SK-N-SH treated with all-trans-retinoic acid at 6 μM for 48 hours (cell line): ENCODE measurements around the gene SERPINA6.

Source experiments
- ATAC-seq: fragments of 200-7000 bp; cut with Tn5 transposase; 3 replicates; pipeline ENCODE4 v1.9.1; 2020; ENCODE audit warnings: mild to moderate bottlenecking, moderate library complexity
- ARNTL ChIP-seq: fragments of 450-650 bp; formaldehyde crosslinking; IDR thresholded peaks from 2 replicates; pipeline ENCODE4 v1.5.0; 2020; ENCODE audit warnings: low read depth, mild to moderate bottlenecking, moderate library complexity, borderline replicate concordance
- BACH2 ChIP-seq: fragments of 250-450 bp; sonication (Bioruptor Pico); IDR thresholded peaks from 2 replicates; pipeline ENCODE4 v1.9.0; 2021; ENCODE audit warnings: mild to moderate bottlenecking, borderline replicate concordance
- CSDC2 ChIP-seq: fragments of 250-450 bp; sonication (Bioruptor Pico); IDR thresholded peaks from 2 replicates; pipeline ENCODE4 v1.5.0; 2020; ENCODE audit warnings: mild to moderate bottlenecking, moderate library complexity
- ESRRG ChIP-seq: fragments of 250-450 bp; sonication (Bioruptor Pico); IDR thresholded peaks from 2 replicates; pipeline ENCODE4 v1.6.1; 2021; ENCODE audit warnings: mild to moderate bottlenecking
- ISL1 ChIP-seq: fragments of 250-450 bp; sonication (Bioruptor Pico); IDR thresholded peaks from 2 replicates; pipeline ENCODE4 v2.1.2; 2022; ENCODE audit warnings: mild to moderate bottlenecking, moderate library complexity
- OSR1 ChIP-seq: fragments of 250-450 bp; sonication (Bioruptor Pico); IDR thresholded peaks from 2 replicates; pipeline ENCODE4 v1.8.0; 2022; ENCODE audit warnings: moderate library complexity, mild to moderate bottlenecking, inconsistent platforms
- RARB ChIP-seq: fragments of 250-450 bp; sonication (Bioruptor Pico); IDR thresholded peaks from 2 replicates; pipeline ENCODE4 v1.8.0; 2021; ENCODE audit warnings: mild to moderate bottlenecking, moderate library complexity
- SNAI2 ChIP-seq: fragments of 250-450 bp; sonication (Bioruptor Pico); IDR thresholded peaks from 2 replicates; pipeline ENCODE4 v1.5.0; 2020; ENCODE audit warnings: mild to moderate bottlenecking, moderate library complexity
- TCF4 ChIP-seq: fragments of 250-450 bp; sonication (Bioruptor Pico); IDR thresholded peaks from 2 replicates; pipeline ENCODE4 v1.8.0; 2021; ENCODE audit warnings: mild to moderate bottlenecking, moderate library complexity, borderline replicate concordance
- TOX ChIP-seq: fragments of 250-450 bp; sonication (Bioruptor Pico); IDR thresholded peaks from 2 replicates; pipeline ENCODE4 v1.8.0; 2021; ENCODE audit warnings: mild to moderate bottlenecking, moderate library complexity, borderline replicate concordance
- ZC3H10 ChIP-seq: fragments of 250-450 bp; sonication (Bioruptor Pico); IDR thresholded peaks from 2 replicates; pipeline ENCODE4 v1.5.1; 2021; ENCODE audit warnings: mild to moderate bottlenecking, moderate library complexity
- ZFP3 ChIP-seq: fragments of 250-450 bp; sonication (Bioruptor Pico); IDR thresholded peaks from 2 replicates; pipeline ENCODE4 v1.5.0; 2020; ENCODE audit warnings: mild to moderate bottlenecking, moderate library complexity
- ZFP30 ChIP-seq: fragments of 450-650 bp; formaldehyde crosslinking; IDR thresholded peaks from 2 replicates; pipeline ENCODE4 v1.5.0; 2022; ENCODE audit warnings: mild to moderate bottlenecking, moderate library complexity
- ZNF565 ChIP-seq: fragments of 450-650 bp; formaldehyde crosslinking; conservative IDR thresholded peaks from 2 replicates; pipeline ENCODE4 v1.5.0; 2020; ENCODE audit warnings: low read depth, mild to moderate bottlenecking, moderate library complexity
- ZNF70 ChIP-seq: fragments of 450-650 bp; formaldehyde crosslinking; IDR thresholded peaks from 2 replicates; pipeline ENCODE4 v1.5.0; 2020; ENCODE audit warnings: mild to moderate bottlenecking, moderate library complexity
- TF ChIP-seq, protein P1 (sequence below): fragments of 250-450 bp; sonication (Bioruptor Pico); IDR thresholded peaks from 2 replicates; pipeline ENCODE4 v1.8.0; 2020; ENCODE audit warnings: mild to moderate bottlenecking, moderate library complexity, borderline replicate concordance
- TF ChIP-seq, protein P2 (sequence below): fragments of 250-450 bp; sonication (Bioruptor Pico); IDR thresholded peaks from 2 replicates; pipeline ENCODE4 v1.5.0; 2020; ENCODE audit warnings: mild to moderate bottlenecking, moderate library complexity
- TF ChIP-seq, protein P3 (sequence below): fragments of 250-450 bp; sonication (Bioruptor Pico); IDR thresholded peaks from 2 replicates; pipeline ENCODE4 v1.8.0; 2021; ENCODE audit warnings: low read depth, mild to moderate bottlenecking, moderate library complexity, borderline replicate concordance
- TF ChIP-seq, protein P4 (sequence below): fragments of 250-450 bp; sonication (Bioruptor Pico); IDR thresholded peaks from 2 replicates; pipeline ENCODE4 v1.5.1; 2020; ENCODE audit warnings: low read depth, mild to moderate bottlenecking, moderate library complexity

SERPINA6 gene

DNA sequence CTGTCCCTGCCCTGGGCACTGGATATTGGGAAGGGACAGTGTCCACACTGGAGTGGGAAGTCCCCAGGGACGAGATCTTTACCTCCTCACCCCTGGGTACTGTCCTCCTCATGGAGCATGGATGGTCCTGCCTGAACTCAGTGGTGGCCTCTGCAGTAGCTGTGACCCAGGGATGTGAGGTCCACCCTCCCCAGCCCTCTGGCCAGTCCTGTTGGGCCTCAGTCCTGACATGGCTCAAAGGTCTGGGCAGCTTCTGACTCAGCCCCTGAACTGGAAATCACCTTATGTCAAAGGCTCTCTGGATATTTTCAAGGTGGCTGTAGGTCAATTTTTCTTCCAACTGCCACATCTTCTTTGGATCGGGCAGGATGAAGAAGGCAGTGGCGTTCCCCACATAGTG, 40.9 kb upstream of the SERPINA6 start:
- no peak for ATAC-seq
- no peak for TF ChIP-seq TOX
- no peak for TF ChIP-seq OSR1 (CRISPR knock-in tag)
- TF ChIP-seq ARNTL = no peak
- TF ChIP-seq, protein P1, sequence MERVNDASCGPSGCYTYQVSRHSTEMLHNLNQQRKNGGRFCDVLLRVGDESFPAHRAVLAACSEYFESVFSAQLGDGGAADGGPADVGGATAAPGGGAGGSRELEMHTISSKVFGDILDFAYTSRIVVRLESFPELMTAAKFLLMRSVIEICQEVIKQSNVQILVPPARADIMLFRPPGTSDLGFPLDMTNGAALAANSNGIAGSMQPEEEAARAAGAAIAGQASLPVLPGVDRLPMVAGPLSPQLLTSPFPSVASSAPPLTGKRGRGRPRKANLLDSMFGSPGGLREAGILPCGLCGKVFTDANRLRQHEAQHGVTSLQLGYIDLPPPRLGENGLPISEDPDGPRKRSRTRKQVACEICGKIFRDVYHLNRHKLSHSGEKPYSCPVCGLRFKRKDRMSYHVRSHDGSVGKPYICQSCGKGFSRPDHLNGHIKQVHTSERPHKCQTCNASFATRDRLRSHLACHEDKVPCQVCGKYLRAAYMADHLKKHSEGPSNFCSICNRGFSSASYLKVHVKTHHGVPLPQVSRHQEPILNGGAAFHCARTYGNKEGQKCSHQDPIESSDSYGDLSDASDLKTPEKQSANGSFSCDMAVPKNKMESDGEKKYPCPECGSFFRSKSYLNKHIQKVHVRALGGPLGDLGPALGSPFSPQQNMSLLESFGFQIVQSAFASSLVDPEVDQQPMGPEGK = no peak
- TF ChIP-seq, protein P2, sequence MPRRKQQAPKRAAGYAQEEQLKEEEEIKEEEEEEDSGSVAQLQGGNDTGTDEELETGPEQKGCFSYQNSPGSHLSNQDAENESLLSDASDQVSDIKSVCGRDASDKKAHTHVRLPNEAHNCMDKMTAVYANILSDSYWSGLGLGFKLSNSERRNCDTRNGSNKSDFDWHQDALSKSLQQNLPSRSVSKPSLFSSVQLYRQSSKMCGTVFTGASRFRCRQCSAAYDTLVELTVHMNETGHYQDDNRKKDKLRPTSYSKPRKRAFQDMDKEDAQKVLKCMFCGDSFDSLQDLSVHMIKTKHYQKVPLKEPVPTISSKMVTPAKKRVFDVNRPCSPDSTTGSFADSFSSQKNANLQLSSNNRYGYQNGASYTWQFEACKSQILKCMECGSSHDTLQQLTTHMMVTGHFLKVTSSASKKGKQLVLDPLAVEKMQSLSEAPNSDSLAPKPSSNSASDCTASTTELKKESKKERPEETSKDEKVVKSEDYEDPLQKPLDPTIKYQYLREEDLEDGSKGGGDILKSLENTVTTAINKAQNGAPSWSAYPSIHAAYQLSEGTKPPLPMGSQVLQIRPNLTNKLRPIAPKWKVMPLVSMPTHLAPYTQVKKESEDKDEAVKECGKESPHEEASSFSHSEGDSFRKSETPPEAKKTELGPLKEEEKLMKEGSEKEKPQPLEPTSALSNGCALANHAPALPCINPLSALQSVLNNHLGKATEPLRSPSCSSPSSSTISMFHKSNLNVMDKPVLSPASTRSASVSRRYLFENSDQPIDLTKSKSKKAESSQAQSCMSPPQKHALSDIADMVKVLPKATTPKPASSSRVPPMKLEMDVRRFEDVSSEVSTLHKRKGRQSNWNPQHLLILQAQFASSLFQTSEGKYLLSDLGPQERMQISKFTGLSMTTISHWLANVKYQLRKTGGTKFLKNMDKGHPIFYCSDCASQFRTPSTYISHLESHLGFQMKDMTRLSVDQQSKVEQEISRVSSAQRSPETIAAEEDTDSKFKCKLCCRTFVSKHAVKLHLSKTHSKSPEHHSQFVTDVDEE = no peak
- TF ChIP-seq ISL1 (CRISPR knock-in tag) = no peak
- TF ChIP-seq RARB (CRISPR knock-in tag) = no peak
- TF ChIP-seq ZFP3 = no peak
- no peak for TF ChIP-seq ZNF565 (CRISPR knock-in tag)
- TF ChIP-seq, protein P3, sequence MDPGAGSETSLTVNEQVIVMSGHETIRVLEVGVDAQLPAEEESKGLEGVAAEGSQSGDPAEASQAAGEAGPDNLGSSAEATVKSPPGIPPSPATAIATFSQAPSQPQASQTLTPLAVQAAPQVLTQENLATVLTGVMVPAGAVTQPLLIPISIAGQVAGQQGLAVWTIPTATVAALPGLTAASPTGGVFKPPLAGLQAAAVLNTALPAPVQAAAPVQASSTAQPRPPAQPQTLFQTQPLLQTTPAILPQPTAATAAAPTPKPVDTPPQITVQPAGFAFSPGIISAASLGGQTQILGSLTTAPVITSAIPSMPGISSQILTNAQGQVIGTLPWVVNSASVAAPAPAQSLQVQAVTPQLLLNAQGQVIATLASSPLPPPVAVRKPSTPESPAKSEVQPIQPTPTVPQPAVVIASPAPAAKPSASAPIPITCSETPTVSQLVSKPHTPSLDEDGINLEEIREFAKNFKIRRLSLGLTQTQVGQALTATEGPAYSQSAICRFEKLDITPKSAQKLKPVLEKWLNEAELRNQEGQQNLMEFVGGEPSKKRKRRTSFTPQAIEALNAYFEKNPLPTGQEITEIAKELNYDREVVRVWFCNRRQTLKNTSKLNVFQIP (CRISPR knock-in tag) = no peak
- TF ChIP-seq, protein P4, sequence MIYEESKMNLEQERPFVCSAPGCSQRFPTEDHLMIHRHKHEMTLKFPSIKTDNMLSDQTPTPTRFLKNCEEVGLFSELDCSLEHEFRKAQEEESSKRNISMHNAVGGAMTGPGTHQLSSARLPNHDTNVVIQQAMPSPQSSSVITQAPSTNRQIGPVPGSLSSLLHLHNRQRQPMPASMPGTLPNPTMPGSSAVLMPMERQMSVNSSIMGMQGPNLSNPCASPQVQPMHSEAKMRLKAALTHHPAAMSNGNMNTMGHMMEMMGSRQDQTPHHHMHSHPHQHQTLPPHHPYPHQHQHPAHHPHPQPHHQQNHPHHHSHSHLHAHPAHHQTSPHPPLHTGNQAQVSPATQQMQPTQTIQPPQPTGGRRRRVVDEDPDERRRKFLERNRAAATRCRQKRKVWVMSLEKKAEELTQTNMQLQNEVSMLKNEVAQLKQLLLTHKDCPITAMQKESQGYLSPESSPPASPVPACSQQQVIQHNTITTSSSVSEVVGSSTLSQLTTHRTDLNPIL (CRISPR knock-in tag) = no peak
- TF ChIP-seq TCF4 (CRISPR knock-in tag) = no peak
- no peak for TF ChIP-seq ZC3H10 (CRISPR knock-in tag)
- no peak for TF ChIP-seq ZNF70 (CRISPR knock-in tag)
- TF ChIP-seq ESRRG (CRISPR knock-in tag) = no peak

DNA sequence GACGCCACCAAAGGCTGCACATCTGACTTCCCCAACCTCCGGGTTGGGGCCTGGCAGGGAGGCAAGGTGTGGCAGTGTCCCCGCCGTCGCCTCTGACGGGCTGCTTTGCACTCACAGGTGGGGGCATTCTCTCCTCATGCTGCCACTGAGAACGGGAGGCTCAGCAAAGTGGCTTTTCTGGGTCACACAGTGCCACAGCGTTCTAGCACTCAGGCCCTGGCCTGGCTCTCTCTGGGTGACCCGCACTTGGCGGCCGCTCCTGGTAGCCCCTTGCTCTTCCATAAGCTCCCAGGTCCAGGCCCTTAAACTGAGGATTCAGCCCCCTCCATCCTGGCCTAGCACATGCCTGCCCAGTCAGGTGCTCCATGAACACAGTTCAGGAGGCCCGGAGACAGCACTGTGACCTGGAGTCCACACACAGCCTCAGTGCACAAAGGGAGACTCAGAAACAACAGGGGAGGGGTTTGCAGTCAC, 40.1 kb upstream of the SERPINA6 start:
- no peak for ATAC-seq
- TF ChIP-seq TCF4 (CRISPR knock-in tag) (no peak), CSDC2 (no peak), OSR1 (CRISPR knock-in tag) (no peak), ZNF70 (CRISPR knock-in tag) (no peak), RARB (CRISPR knock-in tag) (no peak), ZFP30 (CRISPR knock-in tag) (no peak)
- TF ChIP-seq, protein P4 (CRISPR knock-in tag) = no peak
- TF ChIP-seq, protein P1 = no peak

DNA sequence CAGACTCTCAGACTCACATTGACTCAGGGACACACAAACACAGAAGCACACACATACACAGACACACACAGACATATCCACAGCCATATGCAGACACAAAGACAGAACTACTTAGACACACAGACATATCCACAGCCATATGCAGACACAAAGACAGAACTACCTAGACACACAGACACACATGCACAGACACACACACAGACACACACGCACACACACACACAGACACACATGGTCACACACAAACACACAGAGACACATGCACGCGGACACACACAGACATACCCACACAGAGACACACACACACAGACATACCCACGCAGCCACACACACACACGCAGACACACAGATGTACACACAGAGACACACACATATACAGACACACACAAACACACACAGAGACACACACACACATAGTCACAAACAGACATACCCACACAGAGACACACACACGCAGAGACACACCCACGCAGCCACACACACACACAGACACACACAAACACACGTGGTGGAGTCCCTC, 39.5 kb upstream of the SERPINA6 start:
- ATAC-seq = no peak
- TF ChIP-seq, protein P3 (CRISPR knock-in tag) = no peak
- TF ChIP-seq BACH2 (CRISPR knock-in tag) (no peak), ZNF70 (CRISPR knock-in tag) (no peak), ZC3H10 (CRISPR knock-in tag) (no peak), TOX (no peak), ISL1 (CRISPR knock-in tag) (no peak), RARB (CRISPR knock-in tag) (no peak), ARNTL (no peak), TCF4 (CRISPR knock-in tag) (no peak), SNAI2 (no peak), OSR1 (CRISPR knock-in tag) (no peak)
- TF ChIP-seq, protein P2 = no peak
